SK-N-MC (cell line): ENCODE results near the gene PIKFYVE.
A peak's percentile ranks its signal among the peaks of the same experiment; 100 is the strongest.
"Not testable (repeated sequence)": the region's sequence is repeated elsewhere in the genome, so short reads cannot be mapped to it uniquely, and the experiment has no call there.

ENCODE experiments used
- DNase-seq: peaks from one replicate; pipeline ENCODE4 v3.0.0-alpha.2; 2011; ENCODE audit warnings: low read depth, low spot score
- H3K27ac ChIP-seq: fragments of 200-600 bp; sonication (generic); 2 replicates; pipeline ENCODE4 v1.5.1; 2016; ENCODE audit warnings: mixed run types
- H3K36me3 ChIP-seq: fragments of 200-600 bp; sonication (generic); 2 replicates; pipeline ENCODE4 v1.6.1; 2017; ENCODE audit warnings: antibody characterized with exemption, low read length, mixed read lengths; ENCODE audit not compliant: insufficient read depth
- H3K4me3 ChIP-seq: fragments of 200-600 bp; sonication (generic); 2 replicates; pipeline ENCODE4 v1.5.1; 2016
- H3K9ac ChIP-seq: fragments of 200-600 bp; sonication (generic); 2 replicates; pipeline ENCODE4 v1.8.0; 2017; ENCODE audit warnings: mixed run types, mixed read lengths; ENCODE audit not compliant: insufficient read length
- H3K9me3 ChIP-seq: fragments of 200-600 bp; sonication (generic); 2 replicates; pipeline ENCODE4 v1.6.1; 2017; ENCODE audit warnings: low read depth, mild to moderate bottlenecking, antibody characterized with exemption, low read length, moderate library complexity, mixed read lengths
- EZH2 ChIP-seq: fragments of 200-600 bp; sonication (generic); IDR thresholded peaks from one replicate; pipeline ENCODE4 v1.6.1; 2017; ENCODE audit warnings: antibody characterized with exemption
- FOXP2 ChIP-seq: optimal IDR thresholded peaks from 2 replicates; pipeline ENCODE3; 2011; ENCODE audit warnings: mild to moderate bottlenecking, moderate library complexity; ENCODE audit not compliant: insufficient read depth; ENCODE audit errors: extremely low read length, control extremely low read depth
- POLR2AphosphoS5 ChIP-seq: IDR thresholded peaks from 2 replicates; pipeline ENCODE4 v1.6.1; 2012; ENCODE audit warnings: mild to moderate bottlenecking, low read depth, low read length, borderline replicate concordance

PIKFYVE gene

GRCh38 chr2:208265801-208266552 is at the start of gene PIKFYVE:
PIKFYVE (plus strand) TSS chr2:208266255; CDS start chr2:208271520, 5,265 bp downstream.
- peak within 1 kb of the TSS; percentile 100 for H3K4me3 ChIP-seq
- peak; percentile 72 for DNase-seq
- H3K27ac ChIP-seq, result peak within 1 kb of the TSS; percentile 60
- H3K9ac ChIP-seq, result peak within 1 kb of the TSS; percentile 81
- H3K9me3 ChIP-seq, result no peaks in the 10 kb centered on the region
- no peaks in the 10 kb centered on the region for H3K36me3 ChIP-seq
- TF ChIP-seq POLR2AphosphoS5, result peak; percentile 87
- peak; percentile 29 for TF ChIP-seq FOXP2
- TF ChIP-seq EZH2, result no peak

GRCh38 chr2:208221873-208222272 is 44.2 kb upstream of the PIKFYVE start:
- not testable (repeated sequence) for H3K36me3 ChIP-seq, H3K9ac ChIP-seq, H3K9me3 ChIP-seq, H3K4me3 ChIP-seq, DNase-seq, H3K27ac ChIP-seq

- Histone ChIP-seq H3K36me3 (no peaks in the 10 kb centered on the region), H3K27ac (no peak overlapping the region), H3K9ac (no peak overlapping the region), H3K9me3 (no peaks in the 10 kb centered on the region), H3K4me3 (no peak overlapping the region)
- no peak for DNase-seq
- no peak for TF ChIP-seq EZH2
- no peak for TF ChIP-seq POLR2AphosphoS5
- TF ChIP-seq FOXP2, result no peak
Measured at GRCh38 chr2:208222351-208222750, 43.7 kb upstream of the PIKFYVE start.

GRCh38 chr2:208224802-208225201 is 41.3 kb upstream of the PIKFYVE start:
- Histone ChIP-seq H3K9me3 (no peaks in the 10 kb centered on the region), H3K4me3 (no peak overlapping the region), H3K9ac (no peak overlapping the region), H3K27ac (no peak overlapping the region), H3K36me3 (no peaks in the 10 kb centered on the region)
- no peak for TF ChIP-seq FOXP2
- no peak for DNase-seq

GRCh38 chr2:208227581-208228232 is 38.3 kb upstream of the PIKFYVE start:
- no peak overlapping the region for H3K27ac ChIP-seq
- no peak overlapping the region for H3K9ac ChIP-seq
- H3K36me3 ChIP-seq, result no peaks in the 10 kb centered on the region
- no peak overlapping the region for H3K4me3 ChIP-seq
- TF ChIP-seq EZH2 (no peak), FOXP2 (no peak), POLR2AphosphoS5 (no peak)
- no peaks in the 10 kb centered on the region for H3K9me3 ChIP-seq
- DNase-seq, result no peak

GRCh38 chr2:208228476-208228875 is 37.6 kb upstream of the PIKFYVE start:
- H3K36me3 ChIP-seq, result no peaks in the 10 kb centered on the region
- TF ChIP-seq EZH2 (no peak), FOXP2 (no peak), POLR2AphosphoS5 (no peak)
- no peak for DNase-seq
- H3K27ac ChIP-seq, result no peak overlapping the region
- H3K4me3 ChIP-seq, result no peak overlapping the region
- H3K9me3 ChIP-seq, result no peaks in the 10 kb centered on the region
- H3K9ac ChIP-seq, result no peak overlapping the region

- Histone ChIP-seq H3K36me3 (peaks cover 35% of the 10 kb centered on the region), H3K4me3 (no peak overlapping the region), H3K27ac (no peak overlapping the region), H3K9ac (no peak overlapping the region), H3K9me3 (no peaks in the 10 kb centered on the region)
- DNase-seq, result no peak
- TF ChIP-seq EZH2 (no peak), POLR2AphosphoS5 (no peak), FOXP2 (no peak)
Measured at GRCh38 chr2:208234786-208235185, 31.3 kb upstream of the PIKFYVE start.

GRCh38 chr2:208235860-208236259 is 30.2 kb upstream of the PIKFYVE start:
- H3K4me3 ChIP-seq, result no peak overlapping the region
- peaks cover 43% of the 10 kb centered on the region for H3K36me3 ChIP-seq
- H3K9ac ChIP-seq, result no peak overlapping the region
- no peaks in the 10 kb centered on the region for H3K9me3 ChIP-seq
- TF ChIP-seq EZH2 (no peak), FOXP2 (no peak), POLR2AphosphoS5 (no peak)
- DNase-seq, result no peak
- H3K27ac ChIP-seq, result no peak overlapping the region
